ENCODE measurements around the gene SWSAP1. TPM values are rescaled to one million over a fixed set of nuclear protein-coding genes. Genes with fewer than 3 reads are reported as not detected.

Gene SWSAP1
- total and polyA plus RNA-seq, 2 experiments from 2014 or later = 2.1 to 6.1 TPM

GRCh38 chr19:11379857-11380350, 5.4 kb downstream of the SWSAP1 start (continued):
- no peak for TF ChIP-seq REST (IDR thresholded peaks at IDR 0.05; ENCODE audit: unreplicated experiment)
- TF ChIP-seq CREB1 (CRISPR knock-in tag; IDR thresholded peaks at IDR 0.05; ENCODE audit: low read depth) = no peak
- no peak for TF ChIP-seq JUNB (IDR thresholded peaks at IDR 0.05; ENCODE audit: unreplicated experiment)
- TF ChIP-seq EZH2phosphoT487 (IDR thresholded peaks at IDR 0.05; ENCODE audit: unreplicated experiment) = no peak
- TF ChIP-seq EZH2 (IDR thresholded peaks at IDR 0.05; ENCODE audit: low read depth, unreplicated experiment) = no peak
- no peak for TF ChIP-seq POLR2AphosphoS5 (IDR thresholded peaks at IDR 0.05; ENCODE audit: low read depth)
- no peak for TF ChIP-seq ZNF462 (CRISPR knock-in tag; IDR thresholded peaks at IDR 0.05)

Data from GM23338 (cell line).